Hepatic stellate cell (primary cell): ENCODE results near the gene UNC13B.
A peak's percentile ranks its signal among the peaks of the same experiment; 100 is the strongest.
"Not testable (repeated sequence)": the region's sequence is repeated elsewhere in the genome, so short reads cannot be mapped to it uniquely, and the experiment has no call there.

Experiments
- DNase-seq: peaks from one replicate; pipeline ENCODE4 v3.0.0; 2011; ENCODE audit warnings: low spot score

The UNC13B gene

GRCh38 chr9:35226651-35227050 lies 64.8 kb downstream of the UNC13B start:
- no peak for DNase-seq

GRCh38 chr9:35227284-35227683 lies 65.5 kb downstream of the UNC13B start:
- DNase-seq: no peak

DNA sequence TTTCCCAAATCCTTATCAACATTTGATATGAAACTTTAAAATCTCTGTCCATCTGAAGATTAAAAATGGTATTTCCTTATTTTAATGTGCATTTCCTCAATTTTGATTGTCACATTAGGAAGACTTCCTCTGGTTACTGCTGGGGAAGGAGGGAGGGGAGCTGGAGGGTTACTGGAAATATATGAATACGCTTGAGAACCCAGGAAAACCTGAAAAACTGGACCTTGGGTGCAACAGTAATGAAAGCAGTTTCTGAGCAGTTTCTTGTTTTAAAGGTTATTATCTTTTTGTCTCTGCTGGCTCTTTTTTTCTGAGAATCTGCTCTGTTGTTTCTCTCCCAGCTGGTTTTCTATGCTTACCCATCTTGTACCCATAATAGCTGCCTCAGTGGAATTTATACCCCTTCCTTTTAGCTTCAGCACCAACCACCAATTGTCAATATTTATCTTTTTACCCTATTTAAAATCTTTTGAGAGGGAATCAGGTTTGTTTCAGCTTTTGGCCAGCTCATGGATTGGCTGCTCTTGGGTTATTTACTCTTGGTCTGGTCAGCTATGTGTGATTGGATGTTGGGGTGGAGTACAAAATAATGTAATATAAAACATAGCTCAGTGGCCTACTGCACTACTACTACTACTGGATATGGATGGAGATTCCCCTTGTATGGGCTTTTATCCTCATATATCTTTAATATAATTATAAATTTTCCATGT lies 67.4 kb downstream of the UNC13B start:
- no peak for DNase-seq

DNA sequence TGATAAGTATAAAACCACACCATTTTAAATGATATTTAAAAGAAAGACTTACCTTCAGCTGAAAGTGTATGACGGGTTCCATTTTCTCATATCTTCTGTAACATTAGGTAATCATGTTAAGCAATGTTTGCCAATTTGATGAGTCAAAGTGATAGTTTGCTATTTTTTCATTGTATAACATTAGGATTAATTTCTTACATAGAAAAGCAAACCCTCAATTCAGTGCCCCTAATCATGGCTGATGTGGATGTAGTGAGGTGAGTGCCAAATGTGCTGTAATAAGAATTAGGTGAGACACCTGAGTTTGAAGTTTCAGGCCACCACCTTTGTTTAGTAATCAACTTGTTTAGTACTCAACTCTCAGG lies 68.0 kb downstream of the UNC13B start:
- no peak for DNase-seq

- DNase-seq: no peak
Measured at GRCh38 chr9:35232867-35233544, 71.2 kb downstream of the UNC13B start.

- no peak for DNase-seq
Measured at GRCh38 chr9:35236692-35237091, 74.9 kb downstream of the UNC13B start.

DNA sequence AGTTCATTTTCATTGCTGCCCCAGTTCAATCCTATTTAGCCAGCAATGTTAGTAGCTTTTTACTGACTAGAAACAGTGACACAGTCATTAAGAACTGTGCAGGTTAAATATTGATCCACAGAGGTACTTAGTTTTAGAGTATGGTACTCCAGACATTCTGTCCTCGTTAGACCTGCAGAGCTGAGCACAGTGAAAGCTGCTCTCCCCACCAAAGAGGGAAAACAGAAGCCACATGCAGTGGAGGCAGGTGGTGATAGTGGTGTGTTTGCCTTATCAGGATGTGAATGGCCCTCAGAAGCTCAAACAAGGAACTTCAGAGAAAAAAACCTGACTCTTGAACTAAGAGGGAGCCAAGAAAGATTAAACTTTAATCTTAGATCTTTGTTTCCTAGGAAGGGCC lies 75.5 kb downstream of the UNC13B start:
- DNase-seq: no peak

- not testable (repeated sequence) for DNase-seq
Measured at GRCh38 chr9:35245945-35246344, 84.1 kb downstream of the UNC13B start.

DNA sequence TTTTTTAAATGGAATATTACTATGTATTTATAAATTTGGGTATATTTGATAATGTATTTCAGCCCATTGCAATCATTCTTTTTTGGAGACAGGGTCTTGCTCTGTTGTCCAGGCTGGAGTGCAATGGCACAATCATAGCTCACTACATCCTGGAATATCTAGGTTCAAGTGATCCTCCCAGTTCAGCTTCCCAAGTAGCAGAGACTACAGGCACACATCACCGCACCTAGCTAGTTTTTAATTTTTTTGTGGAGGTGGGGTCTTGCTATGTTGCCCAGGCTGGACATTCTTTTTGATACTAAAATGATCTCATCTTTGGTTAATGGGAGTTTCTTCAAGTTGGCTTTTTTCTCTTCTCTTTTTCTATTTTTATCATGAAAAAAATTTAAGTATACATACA lies 91.3 kb downstream of the UNC13B start:
- DNase-seq: no peak

GRCh38 chr9:35254237-35254636 lies 92.4 kb downstream of the UNC13B start:
- DNase-seq: no peak

DNA sequence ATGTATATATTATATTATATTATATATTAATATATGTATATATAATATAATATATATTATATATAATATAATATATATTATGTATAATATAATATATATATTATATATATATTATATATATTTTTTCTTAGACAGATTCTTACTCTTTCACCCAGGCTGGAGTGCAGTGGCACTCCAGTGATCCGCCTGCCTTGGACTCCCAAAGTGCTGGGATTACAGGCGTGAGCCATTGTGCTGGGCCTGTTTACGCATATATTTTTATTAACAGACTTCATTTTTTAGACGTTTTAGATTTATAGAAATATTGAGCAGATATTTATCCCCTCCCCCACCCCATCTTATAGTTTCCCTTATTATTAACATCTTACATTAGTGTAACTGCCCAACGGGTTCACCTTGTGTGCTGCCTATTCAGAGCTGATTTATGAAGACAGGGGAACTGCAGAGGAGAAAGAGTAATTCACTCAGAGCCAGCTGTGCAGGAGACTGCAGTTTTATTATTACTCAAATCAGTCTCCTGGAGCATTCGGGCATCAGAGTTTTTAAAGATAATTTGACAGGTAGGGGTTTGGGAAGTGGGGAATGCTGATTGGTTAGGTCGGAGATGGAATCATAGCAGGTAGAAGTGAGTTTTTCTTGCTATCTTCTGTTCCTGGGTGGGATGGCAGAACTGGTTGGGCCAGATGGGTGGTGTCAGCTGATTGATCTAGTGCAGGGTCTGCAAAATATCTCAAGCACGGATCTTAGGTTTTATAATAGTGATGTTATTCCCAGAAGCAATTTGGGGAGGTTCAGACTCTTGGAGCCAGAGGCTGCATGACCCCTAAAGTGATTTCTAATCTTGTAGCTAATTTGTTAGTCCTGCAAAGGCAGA lies 93.4 kb downstream of the UNC13B start:
- DNase-seq: no peak

GRCh38 chr9:35257986-35258659 lies 96.3 kb downstream of the UNC13B start:
- DNase-seq: no peak

DNA sequence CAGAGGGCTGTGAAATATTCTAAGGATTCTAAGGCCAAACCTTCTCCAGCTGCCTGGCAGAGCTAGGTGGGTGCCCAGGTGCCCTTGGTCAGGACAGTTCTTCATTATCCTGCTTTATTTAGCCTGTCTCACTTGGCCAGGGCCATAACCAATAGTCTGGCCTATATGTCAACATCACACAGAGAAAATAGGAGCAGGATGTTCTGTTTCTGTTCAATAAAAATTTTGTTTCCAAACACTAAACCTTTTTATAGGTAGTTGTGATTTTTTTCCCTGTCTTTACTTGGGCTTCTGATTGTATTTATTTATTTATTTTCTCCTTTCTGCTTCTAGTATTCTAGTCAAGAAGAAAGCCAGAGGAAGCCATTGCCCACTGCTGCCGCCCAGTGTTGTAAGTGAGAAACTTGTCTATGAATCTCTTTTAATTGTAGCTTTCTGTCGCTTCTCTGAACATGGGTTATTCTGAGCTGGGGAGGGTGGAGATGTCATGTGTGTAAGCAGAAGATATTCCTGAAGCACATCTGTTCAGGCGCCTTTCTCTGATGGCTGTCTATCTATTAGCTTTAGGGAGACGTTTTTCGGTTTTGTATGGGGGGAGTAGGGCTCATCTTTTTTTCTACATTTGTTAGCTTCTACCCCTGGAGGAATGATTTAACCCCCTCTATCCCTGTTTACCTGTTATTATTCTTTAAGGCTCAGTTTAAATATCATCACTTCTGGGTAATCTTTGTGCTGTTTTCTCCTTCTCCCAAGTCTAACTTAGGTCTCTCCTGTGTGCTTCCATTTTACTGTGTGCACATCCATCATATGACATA lies 97.1 kb downstream of the UNC13B start:
- DNase-seq: peak; percentile 18

DNA sequence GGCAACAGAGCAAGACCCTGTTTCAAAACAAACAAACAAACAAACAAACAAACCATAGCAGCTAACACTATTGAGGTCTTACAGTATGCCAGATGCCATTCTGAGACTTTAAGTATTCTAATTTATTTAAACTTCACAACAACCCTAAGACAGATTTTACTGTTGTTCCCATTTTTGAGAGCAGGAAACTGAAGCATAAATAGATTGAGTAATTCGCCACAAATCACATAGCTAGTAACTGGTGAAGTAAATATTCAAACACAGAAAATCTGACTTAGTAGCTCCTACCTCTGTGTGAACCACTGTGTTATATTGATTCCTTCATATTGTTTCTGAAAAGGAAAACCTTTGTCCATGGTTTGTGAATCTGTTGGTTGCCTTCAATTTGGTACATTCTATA lies 98.4 kb downstream of the UNC13B start:
- DNase-seq: no peak

- DNase-seq: no peak
Measured at GRCh38 chr9:35262064-35262463, 100.3 kb downstream of the UNC13B start.

DNA sequence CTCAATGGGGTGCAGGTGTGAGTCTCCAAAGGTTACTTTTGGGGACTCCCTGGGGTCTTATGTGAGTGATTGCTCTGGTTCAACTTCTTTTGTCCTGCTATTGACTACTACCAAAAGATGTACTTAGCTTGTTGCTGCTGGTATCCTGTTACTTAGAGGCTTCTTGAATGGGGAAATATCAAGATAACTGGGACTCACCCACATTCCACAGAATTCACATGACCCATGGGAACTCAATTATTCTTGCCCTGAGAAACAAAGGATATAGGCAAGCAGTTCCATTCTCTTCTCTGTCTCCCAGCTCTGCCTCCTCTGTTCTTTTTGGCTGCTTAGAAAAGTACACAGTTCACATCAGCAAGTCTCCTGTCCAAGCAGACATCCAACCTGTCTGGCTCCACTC lies 105.9 kb downstream of the UNC13B start:
- DNase-seq: no peak

DNA sequence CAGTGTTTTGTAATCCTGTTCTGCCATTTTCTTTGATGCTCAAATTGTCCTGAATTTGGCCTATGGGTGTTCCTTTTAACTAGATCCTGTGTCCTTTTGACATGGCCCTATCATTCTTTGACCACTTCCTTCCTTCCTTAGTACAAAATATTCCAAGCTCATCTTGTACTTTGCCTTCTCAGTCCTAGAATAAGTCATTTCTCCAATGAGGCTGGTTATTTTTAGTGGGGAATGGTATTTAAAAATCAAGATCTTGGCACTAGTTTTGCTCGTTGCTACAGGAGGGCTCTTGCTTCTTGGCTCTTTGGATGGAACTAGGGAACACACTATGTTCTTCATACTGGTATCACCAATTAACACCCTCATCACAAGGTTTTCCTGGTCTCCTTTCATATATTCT lies 108.1 kb downstream of the UNC13B start:
- no peak for DNase-seq

GRCh38 chr9:35271637-35272036 lies 109.8 kb downstream of the UNC13B start:
- DNase-seq: no peak

GRCh38 chr9:35272989-35273388 lies 111.2 kb downstream of the UNC13B start:
- DNase-seq: no peak

- no peak for DNase-seq
Measured at GRCh38 chr9:35273591-35273990, 111.8 kb downstream of the UNC13B start.

GRCh38 chr9:35274993-35275392 lies 113.2 kb downstream of the UNC13B start:
- no peak for DNase-seq

GRCh38 chr9:35277171-35277520 lies 115.3 kb downstream of the UNC13B start:
- DNase-seq: no peak
